ENCODE measurements around the gene CLHC1. TPM values are rescaled to one million over a fixed set of nuclear protein-coding genes. Genes with fewer than 3 reads are reported as not detected.

The CLHC1 gene
- total RNA-seq, 1 donor from 2014 or later, result 116 TPM

DNA sequence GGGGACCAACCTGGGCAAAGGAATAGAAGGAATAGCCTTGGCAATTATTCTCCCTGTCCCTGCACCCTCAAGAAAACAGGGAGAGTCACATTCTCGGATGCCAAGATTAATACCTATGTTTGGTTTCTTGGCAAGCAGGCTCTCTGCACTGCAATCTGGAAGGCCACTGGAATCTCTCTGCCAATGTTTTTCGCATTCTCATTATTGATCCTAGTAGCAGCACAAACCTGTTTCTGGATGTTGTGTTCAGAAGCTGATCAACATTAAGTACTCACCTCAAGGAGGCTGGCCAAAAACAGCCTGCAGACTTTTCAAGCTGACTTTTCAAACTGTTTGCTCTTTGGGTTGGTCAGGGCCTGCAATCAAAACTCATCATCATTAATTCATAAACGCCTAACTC is 62.2 kb downstream of the CLHC1 start:
- DNase-seq (ENCODE audit: low spot score), result no peak

DNA sequence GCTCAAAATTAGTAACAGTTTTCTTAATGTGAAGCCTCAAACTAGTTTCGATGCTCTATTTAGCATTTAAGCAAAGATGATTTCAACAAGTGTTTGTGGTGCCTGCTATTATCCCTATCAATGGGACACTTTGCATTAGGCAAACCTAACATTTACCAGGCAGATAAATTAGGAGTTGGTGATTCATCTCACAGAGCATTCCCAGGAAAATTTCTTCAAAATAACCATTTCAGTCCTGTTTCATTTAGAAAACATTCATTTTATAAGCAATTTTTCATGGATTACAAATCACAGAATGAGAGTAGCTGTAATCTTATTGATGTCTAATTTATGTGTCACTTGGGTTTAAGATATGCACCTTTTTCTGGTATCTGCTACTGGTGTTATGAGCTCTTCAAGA is 62.7 kb downstream of the CLHC1 start:
- no peak for DNase-seq (ENCODE audit: low spot score)

DNA sequence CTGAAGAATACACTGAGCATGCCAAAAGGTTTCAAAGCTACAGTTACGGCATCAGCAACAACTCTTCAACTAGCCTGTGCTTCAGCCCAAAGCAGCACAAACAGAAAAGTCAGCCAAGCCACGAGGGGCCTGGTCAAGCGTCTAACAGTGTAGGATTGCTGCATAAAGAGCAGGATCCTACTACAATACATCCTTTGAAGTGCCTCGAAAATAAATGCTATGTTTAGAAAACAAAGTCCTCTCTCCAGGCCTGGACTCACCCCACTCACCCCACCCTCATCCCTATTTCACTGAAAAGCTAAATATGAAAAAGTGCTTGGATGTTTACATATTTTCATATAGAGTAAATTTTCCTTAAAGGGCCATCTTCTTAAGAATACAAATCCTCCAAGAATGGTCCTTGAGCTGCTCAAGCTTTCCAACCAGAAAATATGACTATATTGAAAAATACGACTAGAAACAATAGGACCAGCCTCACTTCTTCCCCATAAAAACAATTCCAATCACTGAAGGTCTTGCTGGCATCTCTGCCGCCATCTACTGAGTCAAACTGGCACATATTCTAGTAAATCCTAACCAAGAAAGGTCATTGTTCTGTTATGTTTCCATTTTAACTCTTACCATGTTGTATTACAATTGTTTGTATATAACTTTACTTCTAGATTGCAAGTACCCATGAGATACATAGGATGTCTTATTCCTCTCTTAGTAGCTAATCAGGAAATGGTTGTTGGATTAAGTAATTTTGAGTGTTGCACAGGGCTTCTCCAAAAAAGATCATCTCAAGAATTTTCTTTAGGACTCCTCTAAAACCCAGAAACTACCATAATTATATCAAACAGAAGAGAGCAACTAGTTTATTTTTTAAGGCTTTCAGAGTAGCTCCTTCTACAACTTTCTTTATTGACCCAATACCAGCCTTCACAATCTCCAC is 63.6 kb downstream of the CLHC1 start:
- peak; percentile 79 for DNase-seq (ENCODE audit: low spot score)

DNA sequence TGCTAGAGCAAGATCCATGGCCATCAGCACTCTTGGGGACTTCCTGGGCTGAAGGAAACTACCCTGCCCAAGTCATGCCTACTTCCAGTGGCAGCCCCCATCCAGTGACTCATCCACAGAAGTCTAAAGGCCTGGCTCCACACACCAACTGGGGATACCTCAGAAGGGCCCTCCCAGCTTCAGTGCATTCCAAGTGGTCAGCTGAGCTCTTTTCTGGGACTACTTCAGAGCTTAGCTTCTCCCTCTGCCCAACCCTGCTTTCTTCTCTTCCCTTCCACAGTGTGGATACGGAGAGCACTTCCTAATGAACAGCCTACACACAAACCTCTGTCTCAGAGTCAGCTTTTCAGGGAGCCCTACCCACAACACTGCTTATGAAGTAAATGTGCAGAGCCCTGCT is 66.5 kb downstream of the CLHC1 start:
- DNase-seq (ENCODE audit: low spot score), result no peak

DNA sequence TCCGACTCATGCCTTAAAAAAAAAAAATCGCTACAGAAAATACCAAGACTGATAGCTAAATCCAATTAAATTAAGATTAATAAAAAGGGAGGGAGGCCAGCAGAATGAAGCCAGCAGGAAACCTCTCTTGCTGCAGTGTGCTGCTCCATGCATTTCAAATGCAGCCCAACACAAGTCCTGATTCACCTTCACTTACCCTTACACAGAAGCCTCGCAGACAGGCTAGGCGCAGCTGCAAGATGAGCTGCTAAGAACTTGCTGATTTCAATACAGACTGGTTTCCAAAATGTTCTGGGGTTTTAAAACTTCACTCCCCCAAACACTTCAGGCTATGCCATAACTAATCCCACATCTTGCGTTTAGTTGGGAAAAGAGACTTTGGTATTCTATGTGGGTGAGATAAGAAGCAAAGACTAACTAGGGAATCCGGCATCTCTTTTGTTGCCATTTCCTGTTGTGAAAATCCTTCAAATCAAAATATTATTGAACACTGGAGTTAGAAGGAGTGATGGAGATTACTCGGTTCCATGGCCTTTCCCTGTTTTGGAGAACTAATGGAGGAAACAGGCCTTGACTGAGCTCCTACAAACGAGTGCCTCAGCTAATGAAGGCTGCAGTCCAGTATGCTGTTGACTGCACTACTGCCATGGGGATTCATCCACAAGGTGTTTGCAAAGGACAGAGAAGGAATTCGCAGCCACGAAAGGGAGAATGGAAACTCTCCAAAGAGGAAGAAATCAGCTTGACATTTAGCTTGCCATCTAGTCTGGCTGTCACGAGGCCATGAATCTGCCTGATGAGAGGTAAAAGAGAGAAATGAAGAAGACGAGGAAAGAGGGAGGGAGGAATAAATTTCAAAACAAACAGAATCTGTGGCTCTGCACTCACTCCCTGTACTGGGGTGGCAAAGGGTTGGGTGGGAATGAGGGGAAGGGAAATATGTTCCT is 67.3 kb downstream of the CLHC1 start:
- DNase-seq (ENCODE audit: low spot score), result no peak

DNA sequence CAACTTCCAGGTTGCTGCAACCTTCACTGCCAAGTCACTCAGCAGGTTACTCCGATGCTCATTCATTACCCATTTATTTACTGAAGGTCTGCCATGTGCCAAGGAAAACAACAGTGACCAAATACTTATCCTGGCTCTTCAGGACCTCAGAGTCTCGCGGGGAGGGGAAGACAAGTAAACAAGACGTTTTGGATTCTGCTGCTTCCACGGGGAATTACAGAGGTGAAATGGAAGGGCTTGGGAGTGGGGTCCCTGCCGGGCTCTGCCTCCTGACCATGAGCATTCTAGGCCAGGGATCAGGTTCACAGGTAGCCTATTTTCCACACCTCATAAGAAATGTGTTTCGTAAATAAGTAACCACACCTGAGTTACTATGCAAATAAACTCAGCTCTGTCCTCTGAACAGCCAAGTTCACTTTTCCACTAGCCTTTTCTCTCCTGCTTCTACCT is 68.1 kb downstream of the CLHC1 start:
- DNase-seq (ENCODE audit: low spot score), result no peak

DNA sequence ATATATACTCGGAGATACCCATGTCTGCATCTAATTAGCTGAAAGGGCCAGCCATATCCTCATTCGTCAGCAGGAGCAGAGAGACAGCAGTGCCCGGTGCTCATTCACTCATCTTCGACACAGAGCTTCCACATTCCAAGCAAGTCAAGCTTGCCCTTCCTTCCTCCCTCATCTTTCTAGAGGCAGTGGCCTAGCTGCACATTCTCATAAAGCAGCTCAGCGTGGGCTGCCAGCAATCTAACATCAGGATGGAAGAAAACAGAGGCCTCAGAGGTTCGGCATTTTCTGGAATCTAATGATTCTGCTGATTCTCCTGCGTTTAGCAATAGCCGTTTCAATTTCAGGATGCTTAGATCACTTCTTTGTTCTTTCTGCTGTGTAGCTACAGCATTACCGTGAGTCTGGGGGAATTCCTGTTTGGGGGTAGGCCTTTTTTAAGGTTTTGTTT is 68.8 kb downstream of the CLHC1 start:
- peak; percentile 68 for DNase-seq (ENCODE audit: low spot score)

DNA sequence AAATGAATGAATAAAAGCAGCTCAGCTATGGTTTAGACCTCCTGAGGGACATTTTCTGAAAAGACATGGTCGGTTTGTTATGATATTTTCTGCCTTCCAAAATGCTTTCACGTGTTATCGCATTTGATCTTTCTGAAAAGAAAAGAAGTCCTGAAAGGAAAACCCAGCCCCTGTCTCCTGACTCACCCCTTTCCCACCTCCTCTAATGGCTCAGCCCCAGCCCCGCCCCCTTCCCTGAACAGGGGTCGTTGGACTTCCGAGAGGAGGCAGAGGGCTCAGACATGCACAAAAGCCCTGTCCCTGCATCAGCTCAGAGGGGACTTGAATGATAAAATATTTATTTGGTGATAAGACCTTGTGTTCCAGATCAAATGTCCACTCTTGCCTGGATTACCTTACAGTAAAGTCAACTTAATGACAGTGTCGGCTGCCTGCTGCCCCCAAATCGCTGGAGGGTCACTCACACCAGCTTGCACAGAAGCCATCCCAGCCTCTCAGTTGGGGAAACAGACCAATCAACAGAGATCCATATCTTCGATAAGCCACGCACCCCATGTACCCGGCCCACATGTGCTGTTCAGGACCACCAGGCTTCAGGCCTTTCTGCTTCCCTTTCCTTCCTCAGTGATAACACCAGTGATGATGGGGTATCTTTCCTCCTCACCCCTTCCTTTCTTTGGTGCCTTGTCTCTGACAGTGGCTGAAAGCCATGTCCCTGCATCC is 69.6 kb downstream of the CLHC1 start:
- DNase-seq (ENCODE audit: low spot score), result no peak

DNA sequence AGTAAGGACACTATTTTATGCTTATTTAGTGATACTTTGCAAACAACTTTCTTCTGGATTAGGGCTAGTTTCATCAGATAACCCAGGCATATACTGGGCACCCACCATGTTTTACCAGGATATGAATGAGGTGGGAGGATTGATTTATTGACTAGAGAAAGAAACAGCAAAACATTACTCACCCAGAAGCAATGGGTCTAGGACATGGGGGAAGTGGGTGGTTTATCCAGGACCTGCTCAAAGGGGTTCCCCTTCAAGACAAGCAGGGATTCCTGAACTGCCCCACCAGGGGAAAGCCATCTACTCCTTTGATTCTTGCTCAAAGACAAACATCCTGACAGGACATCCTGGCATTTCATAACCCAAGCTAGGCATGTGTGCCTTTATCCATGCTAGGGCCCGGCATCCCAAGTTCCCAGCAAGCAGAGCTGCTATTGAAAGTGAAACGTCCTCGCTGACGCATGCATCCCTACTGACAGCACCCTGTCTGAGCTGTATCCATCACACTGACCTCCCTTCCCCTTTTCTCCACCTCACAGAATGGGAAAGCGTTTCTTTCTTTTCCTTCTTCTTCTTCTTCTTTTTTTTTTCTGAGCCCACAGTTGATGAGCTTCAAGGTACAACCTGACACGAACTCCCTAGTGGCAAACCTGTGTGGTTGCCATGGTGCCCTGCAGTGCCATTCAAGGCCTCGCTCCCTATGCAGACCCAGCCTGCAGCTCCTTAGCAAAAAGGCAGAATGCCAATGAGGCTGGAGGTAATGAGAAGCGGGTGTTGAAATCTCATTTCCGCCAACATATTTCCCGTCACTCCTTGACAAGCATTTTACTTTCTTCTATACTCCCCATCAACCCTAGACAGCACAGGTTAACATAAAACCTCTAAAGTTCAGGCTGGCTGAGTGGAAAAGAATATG is 70.5 kb downstream of the CLHC1 start:
- no peak for DNase-seq (ENCODE audit: low spot score)

DNA sequence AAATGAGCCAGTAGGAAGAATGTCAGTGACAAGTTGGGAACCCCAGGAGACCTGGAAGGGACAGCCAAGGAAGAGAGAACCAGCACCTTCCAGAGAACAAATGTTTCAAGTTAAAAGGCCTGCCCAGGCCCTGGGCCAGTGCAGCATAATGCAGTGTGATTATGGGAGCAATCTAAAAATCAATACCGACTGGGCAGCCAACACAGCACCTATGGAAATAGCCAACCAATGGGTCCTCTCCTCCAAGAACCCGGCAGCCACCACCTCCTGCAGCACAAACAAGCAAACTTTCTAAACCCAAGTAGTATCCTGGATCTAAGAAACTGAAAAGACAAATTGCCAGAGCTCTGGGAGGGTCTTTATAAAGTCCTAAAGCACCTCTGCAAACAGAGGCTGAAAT is 71.7 kb downstream of the CLHC1 start:
- DNase-seq (ENCODE audit: low spot score), result no peak

DNA sequence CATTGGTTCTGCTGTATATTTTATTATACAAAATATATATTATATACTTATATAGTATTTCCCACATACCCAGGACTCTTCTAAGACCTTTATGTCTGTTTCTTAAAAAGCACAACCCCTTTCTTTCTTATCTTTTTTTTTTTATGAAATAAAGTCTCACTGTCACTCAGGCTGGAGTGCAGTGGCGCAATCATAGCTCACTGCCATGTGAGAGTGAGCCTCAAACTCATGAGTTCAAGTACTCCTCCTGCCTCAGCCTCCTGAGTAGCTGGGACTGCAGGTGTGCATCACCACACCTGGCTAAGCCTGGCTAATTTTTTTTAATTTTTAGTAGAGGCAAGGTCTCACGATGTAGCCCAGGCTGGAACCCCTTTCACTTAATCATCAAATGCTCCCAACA is 72.3 kb downstream of the CLHC1 start:
- DNase-seq (ENCODE audit: low spot score), result no peak

DNA sequence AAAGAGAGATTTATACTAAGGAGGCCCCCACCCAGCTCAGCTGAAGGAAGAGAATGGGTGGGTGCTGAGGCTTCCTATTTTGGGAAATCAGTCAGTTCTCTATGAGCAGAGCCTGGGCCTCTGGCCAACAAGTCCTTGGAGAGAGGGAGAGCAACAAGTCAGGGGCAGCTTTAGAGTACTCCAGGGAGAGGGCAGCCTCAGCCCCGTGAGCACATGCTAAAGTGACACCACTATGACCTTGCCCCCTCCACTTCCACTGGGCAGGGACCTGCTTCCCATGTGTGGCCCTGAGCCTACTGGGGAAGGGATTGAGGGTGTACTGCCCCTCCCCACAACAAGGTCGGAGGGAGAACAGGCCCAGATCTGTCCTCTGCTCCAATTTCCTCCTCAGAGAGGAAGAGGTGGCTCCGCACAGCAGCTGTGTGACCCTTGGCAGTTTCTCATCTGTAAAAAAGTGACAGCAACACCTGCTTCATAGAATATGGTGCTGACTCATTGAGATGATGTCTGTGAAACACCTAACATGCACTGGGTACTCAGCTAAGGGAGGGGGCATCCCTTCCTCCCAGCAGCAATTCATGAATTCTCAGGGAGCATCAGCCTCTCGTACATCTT is 72.9 kb downstream of the CLHC1 start:
- no peak for DNase-seq (ENCODE audit: low spot score)

DNA sequence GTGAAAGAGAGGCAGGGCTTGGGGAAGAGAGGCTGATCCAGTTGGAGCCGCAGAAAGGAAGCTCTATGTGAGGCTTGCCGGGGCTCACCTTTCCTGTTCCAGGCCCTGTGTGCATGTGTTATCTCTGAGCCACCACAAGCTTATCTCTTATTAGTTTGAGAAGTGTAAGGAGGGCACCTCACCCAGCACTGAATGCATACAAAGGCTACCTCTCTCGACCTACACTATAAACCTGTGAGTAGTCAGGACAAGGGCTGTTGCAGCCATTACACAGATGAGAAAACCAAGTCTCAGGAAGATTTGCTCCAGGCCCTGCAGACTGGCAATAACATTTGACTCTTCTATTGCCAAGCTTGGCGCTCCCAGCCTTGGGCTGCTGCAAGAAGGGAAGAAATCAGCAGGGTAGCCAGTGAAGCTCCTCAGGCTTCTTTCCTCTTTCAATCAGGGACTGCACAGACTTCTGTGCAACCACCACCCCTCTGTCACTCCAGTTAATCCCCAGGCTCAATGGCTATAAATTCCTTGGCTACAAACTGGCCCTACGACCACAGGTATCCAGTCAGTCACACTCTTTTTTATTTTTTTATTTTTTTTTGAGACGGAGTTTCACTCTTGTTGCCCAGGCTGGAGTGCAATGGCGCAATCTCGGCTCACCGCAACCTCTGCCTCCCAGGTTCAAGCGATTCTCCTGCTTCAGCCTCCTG is 73.8 kb downstream of the CLHC1 start:
- DNase-seq (ENCODE audit: low spot score), result no peak

DNA sequence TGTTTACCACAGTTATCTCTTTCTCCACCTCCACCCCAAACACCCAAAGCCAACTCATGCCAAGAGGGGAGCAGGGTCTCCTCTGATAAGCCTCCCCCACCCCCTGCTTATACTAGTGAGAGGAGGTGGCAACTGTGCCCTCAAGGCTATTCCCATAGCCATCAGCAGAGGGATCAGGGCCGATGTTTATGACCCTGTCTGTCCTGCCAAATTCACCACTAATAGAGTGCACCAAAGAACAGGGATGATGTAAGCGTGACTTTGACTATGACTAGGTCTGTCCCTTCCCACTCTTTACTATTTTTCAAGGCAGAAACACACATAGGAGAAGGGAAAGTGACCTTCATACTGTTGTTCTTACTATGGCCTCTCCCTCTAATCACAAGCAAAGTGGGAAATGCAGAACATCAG is 74.6 kb downstream of the CLHC1 start:
- DNase-seq (ENCODE audit: low spot score), result no peak

DNA sequence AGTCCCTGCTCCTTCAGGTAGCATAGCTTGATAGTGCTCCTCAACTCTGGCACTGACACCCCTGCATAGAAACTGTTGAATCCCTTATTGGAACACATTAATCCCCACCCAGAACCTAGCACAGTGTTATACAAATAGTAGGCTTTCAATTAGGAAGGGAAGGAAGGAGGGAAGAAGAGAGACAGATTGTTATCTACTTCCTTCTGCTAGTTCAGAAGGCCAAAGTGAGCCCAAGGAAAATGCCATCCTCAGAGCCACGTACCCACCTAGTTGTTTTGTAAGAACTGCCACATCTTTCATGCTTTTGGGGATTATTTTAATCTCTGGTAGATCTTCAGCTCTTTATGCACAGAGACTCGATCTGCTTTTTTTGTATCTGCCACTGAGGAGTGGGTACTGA is 75.1 kb downstream of the CLHC1 start:
- DNase-seq (ENCODE audit: low spot score), result no peak

DNA sequence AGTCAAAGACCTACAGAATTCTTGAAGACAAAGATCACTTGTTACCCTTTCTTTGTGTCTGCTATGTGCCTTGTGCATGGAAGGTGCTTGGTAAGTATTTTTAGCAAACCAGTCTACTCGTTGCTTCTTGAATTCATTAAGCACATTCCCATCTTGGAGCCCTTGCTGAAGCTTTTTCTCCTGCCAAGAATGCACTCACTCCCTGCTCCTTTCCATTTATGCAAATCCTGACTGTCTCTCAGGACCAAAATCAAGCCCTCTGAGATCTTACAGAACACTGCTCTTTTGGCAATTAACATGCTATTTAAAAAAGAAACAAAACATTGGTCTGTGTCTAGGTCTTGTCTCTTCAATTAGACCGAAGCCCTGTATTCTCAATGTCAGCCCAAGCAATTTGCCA is 75.8 kb downstream of the CLHC1 start:
- DNase-seq (ENCODE audit: low spot score), result peak; percentile 78

DNA sequence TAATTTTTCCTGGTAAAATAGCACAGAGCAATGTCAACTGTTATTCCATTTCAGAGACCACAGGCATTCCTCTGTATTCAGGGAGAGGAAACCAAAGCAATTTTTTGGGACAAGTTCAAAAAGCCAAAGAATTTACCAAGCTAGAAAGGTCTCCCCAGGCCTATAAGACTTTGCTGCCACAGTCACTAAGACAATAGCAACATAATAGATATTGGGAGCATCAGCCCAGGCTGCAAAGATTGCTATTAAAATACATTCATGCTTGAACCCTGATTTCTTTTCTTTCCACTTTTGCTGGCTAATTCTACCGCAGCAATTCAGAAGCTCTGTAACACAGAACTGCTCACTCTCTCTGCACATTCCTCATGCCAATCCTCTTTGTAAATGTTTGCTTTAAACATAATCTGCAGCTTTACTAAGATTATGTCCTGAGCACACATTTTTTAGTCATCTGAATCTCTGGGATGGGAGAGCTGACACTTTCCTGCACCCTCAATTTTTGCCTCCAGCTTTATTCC is 76.3 kb downstream of the CLHC1 start:
- DNase-seq (ENCODE audit: low spot score), result peak; percentile 69

DNA sequence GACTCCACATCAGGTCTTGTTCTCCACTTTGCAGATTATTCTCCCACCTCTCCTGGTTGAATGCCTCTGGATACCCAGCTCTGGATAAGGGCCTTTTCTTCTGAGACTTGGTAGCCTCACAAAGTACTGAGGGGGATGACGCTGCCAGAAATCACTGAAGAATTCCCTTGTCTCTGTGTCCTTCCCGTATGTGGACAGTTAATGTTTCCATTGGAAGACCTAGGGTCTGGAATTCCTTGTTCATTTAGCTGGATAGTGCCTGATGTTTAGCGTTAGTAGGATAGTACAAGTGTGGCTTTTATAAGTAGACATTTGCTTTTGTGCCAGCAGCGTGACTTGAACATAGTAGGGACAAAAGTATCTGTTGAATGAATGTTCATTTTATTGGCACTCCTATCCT is 76.9 kb downstream of the CLHC1 start:
- DNase-seq (ENCODE audit: low spot score), result no peak

DNA sequence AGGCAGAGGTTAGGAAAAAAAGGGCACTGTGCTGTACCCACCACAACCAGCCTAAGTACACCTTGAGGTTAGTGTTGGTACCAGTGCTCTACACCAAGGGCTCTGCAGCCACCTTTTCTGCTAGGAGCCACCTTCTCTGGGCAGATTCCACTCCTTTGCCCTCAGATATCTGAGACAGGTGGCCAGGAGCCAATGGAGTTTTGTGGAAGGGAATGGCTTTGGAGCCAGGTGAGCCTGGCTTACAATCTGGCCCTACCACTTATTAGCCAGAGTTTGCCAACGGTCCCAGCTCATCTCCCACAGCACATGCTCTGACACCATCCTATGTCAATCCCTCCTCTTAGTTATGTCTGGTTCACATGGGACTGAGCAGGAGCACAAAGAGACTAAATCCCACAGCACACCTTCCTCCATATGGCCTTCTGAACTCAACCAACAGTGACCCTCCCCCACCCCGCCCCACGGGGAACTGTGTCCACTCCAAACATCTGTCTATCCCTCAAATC is 77.5 kb downstream of the CLHC1 start:
- no peak for DNase-seq (ENCODE audit: low spot score)
